ENCODE data around the gene ZNF853. TPM values are rescaled to one million over a fixed set of nuclear protein-coding genes. Genes with fewer than 3 reads are reported as not detected.
"Not testable (repeated sequence)": the region's sequence is repeated elsewhere in the genome, so short reads cannot be mapped to it uniquely, and the experiment has no call there.

Gene ZNF853
- total RNA-seq, 2 donors from 2014 or later: 12.7 to 31.4 TPM

- ATAC-seq (ENCODE audit: insufficient number of reproducible peaks, low FRiP score, low read depth) (no peak), DNase-seq (ENCODE audit: low spot score) (no peak)
- no peak for TF ChIP-seq CTCF (IDR thresholded peaks at IDR 0.05)
- H3K4me1 ChIP-seq (ENCODE audit: control insufficient read depth in 1 of 2, low read depth in 2 of 2): no peaks in the 10 kb centered on the region
- H3K4me3 ChIP-seq: no peak overlapping the region
- H3K9me3 ChIP-seq: no peaks in the 10 kb centered on the region
- peaks cover 29% of the 10 kb centered on the region for H3K36me3 ChIP-seq
- H3K27ac ChIP-seq: no peak overlapping the region
- no peaks in the 10 kb centered on the region for H3K27me3 ChIP-seq (replicated peaks; ENCODE audit: insufficient read depth)
Measured at GRCh38 chr7:6654842-6655610, 39.6 kb downstream of the ZNF853 start.

DNA sequence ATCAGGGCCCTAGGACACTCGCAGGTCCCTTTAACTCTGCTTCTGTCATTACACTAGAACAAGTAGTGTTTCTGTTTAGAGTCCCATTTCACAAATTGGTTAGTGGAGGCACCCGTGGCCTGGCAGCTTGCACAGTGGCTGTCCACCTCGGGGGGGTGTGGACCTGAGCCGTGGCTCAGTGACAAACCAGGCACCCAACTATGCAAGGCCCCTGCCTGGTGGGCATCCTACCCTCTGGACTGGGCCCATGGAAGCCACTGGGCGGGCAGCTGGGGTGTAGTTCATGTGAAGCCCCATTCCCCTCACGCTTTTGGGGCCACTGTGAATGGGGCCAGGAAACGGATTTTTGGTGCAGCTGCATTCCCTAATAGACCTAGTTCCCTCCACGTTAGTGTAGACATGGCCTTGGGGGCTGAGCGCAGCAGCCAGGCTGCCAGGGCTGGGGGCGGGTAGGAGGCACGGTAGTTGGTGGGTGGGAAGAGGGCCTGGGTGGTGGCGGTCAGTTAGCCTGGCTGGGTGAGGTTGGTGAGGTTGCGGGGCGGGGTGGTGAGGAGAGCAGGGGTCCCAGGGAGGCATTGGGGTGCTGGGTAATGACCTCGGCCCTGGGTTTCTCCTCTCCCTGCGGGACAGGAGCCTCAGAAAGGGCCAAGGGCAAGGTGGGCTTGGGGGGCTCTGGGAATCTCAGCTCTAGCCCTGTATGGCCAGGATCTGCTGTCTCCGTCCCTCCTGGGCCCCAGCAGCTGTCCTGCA lies 40.4 kb downstream of the ZNF853 start:
- ATAC-seq (ENCODE audit: insufficient number of reproducible peaks, low FRiP score, low read depth): no peak
- DNase-seq (ENCODE audit: low spot score): no peak
- Histone ChIP-seq H3K36me3 (peaks cover 27% of the 10 kb centered on the region), H3K4me3 (no peak overlapping the region), H3K9me3 (no peaks in the 10 kb centered on the region), H3K4me1 (ENCODE audit: control insufficient read depth in 1 of 2, low read depth in 2 of 2) (no peaks in the 10 kb centered on the region), H3K27me3 (replicated peaks; ENCODE audit: insufficient read depth) (no peaks in the 10 kb centered on the region), H3K27ac (no peak overlapping the region)
- TF ChIP-seq CTCF (IDR thresholded peaks at IDR 0.05): no peak

GRCh38 chr7:6656413-6656812 lies 41.0 kb downstream of the ZNF853 start:
- no peak for TF ChIP-seq CTCF (IDR thresholded peaks at IDR 0.05)
- Histone ChIP-seq H3K4me3 (no peak overlapping the region), H3K27me3 (replicated peaks; ENCODE audit: insufficient read depth) (no peaks in the 10 kb centered on the region), H3K9me3 (no peaks in the 10 kb centered on the region), H3K4me1 (ENCODE audit: control insufficient read depth in 1 of 2, low read depth in 2 of 2) (no peaks in the 10 kb centered on the region), H3K27ac (no peak overlapping the region), H3K36me3 (peaks cover 27% of the 10 kb centered on the region)
- no peak for DNase-seq (ENCODE audit: low spot score)
- ATAC-seq (ENCODE audit: insufficient number of reproducible peaks, low FRiP score, low read depth): no peak

GRCh38 chr7:6658618-6659345 lies 43.4 kb downstream of the ZNF853 start:
- no peak for TF ChIP-seq CTCF (IDR thresholded peaks at IDR 0.05)
- Histone ChIP-seq H3K4me3 (no peak overlapping the region), H3K4me1 (ENCODE audit: control insufficient read depth in 1 of 2, low read depth in 2 of 2) (no peaks in the 10 kb centered on the region), H3K36me3 (peaks cover 13% of the 10 kb centered on the region), H3K9me3 (no peaks in the 10 kb centered on the region), H3K27ac (no peak overlapping the region), H3K27me3 (replicated peaks; ENCODE audit: insufficient read depth) (no peaks in the 10 kb centered on the region)
- ATAC-seq (ENCODE audit: insufficient number of reproducible peaks, low FRiP score, low read depth): no peak
- no peak for DNase-seq (ENCODE audit: low spot score)

- not testable (repeated sequence) for ATAC-seq (ENCODE audit: insufficient number of reproducible peaks, low FRiP score, low read depth); H3K4me1 ChIP-seq (ENCODE audit: control insufficient read depth in 1 of 2, low read depth in 2 of 2); H3K27ac ChIP-seq; H3K27me3 ChIP-seq (replicated peaks; ENCODE audit: insufficient read depth); H3K36me3 ChIP-seq; H3K4me3 ChIP-seq; DNase-seq (ENCODE audit: low spot score)
- H3K9me3 ChIP-seq: peaks cover 47% of the 10 kb centered on the region
Measured at GRCh38 chr7:6670851-6671250, 55.4 kb downstream of the ZNF853 start.

Other genes starting within 250 kb of the ZNF853 start
- gene RAC1, start 241.1 kb upstream of the ZNF853 start, total RNA-seq: 100 to 1,000 TPM; 125 to 163 TPM
- 10 to 100 TPM; 16.5 to 28.6 TPM for gene DAGLB, start 167.7 kb upstream of the ZNF853 start, total RNA-seq
- gene KDELR2, start 131.5 kb upstream of the ZNF853 start, total RNA-seq: 100 to 1,000 TPM; 105 to 123 TPM
- under 1 TPM; 0.14 to 0.35 TPM for gene GRID2IP, start 64.1 kb upstream of the ZNF853 start, total RNA-seq
- 100 to 1,000 TPM in 1 of 2 donors, 10 to 100 TPM in 1; 35.3 to 101 TPM for gene ZDHHC4, start 38.2 kb upstream of the ZNF853 start, total RNA-seq
- 10 to 100 TPM; 37.2 to 45.4 TPM for gene INTS15, start 25.6 kb upstream of the ZNF853 start, total RNA-seq
- 10 to 100 TPM; 54.4 to 64.6 TPM for gene ZNF316, start 21.7 kb downstream of the ZNF853 start, total RNA-seq
- gene ZNF12, start 91.3 kb downstream of the ZNF853 start, total RNA-seq: 10 to 100 TPM; 18.5 to 34.2 TPM
- not detected for gene RSPH10B2, start 138.5 kb downstream of the ZNF853 start, total RNA-seq
- 10 to 100 TPM; 33.7 to 76.2 TPM for gene CCZ1B, start 210.7 kb downstream of the ZNF853 start, total RNA-seq

All from thoracic aorta (tissue), 2 donors.